Liver (tissue), 9 donors: Measurements from ENCODE around the gene NFIB. TPM values are rescaled to one million over a fixed set of nuclear protein-coding genes. Genes with fewer than 3 reads are reported as not detected.

Experiments
- DNase-seq: peaks from one replicate; pipeline ENCODE4 v3.0.0-alpha.2; 2017; ENCODE audit warnings: low spot score
- H3K27ac ChIP-seq, 2 donors: one replicate each; pipeline ENCODE4 v1.7.0; 2013; ENCODE audit warnings: inconsistent platforms in 2 of 2, low read length in 2 of 2, control low read depth in 1 of 2, low read depth in 1 of 2, mild to moderate bottlenecking in 1 of 2
- H3K27me3 ChIP-seq, 4 donors: one replicate each; pipeline versions ENCODE4 v1.6.1 to v1.7.0; 2013; ENCODE audit warnings: low read length in 3 of 4, inconsistent platforms in 1 of 4, mild to moderate bottlenecking in 1 of 4, moderate library complexity in 1 of 4; ENCODE audit not compliant: control insufficient read depth in 4 of 4, insufficient read depth in 4 of 4
- H3K36me3 ChIP-seq, 4 donors: one replicate each; pipeline versions ENCODE4 v1.6.1 to v1.7.0; 2013; ENCODE audit warnings: low read length in 3 of 4, mild to moderate bottlenecking in 3 of 4, low read depth in 1 of 4, moderate library complexity in 1 of 4; ENCODE audit not compliant: control insufficient read depth in 4 of 4, insufficient read depth in 3 of 4
- H3K4me1 ChIP-seq, 4 donors: one replicate each; pipeline versions ENCODE4 v1.6.1 to v1.7.0; 2013; ENCODE audit warnings: low read length in 3 of 4, mild to moderate bottlenecking in 3 of 4, moderate library complexity in 1 of 4; ENCODE audit not compliant: control insufficient read depth in 4 of 4, insufficient read depth in 4 of 4
- H3K4me3 ChIP-seq, 3 donors: one replicate each; pipeline versions ENCODE4 v1.6.1 to v1.7.0; 2013; ENCODE audit warnings: low read length in 3 of 3, control low read depth in 1 of 3, low read depth in 1 of 3, mild to moderate bottlenecking in 1 of 3
- H3K9ac ChIP-seq, 2 donors: one replicate each; pipeline ENCODE4 v1.7.0; 2013; ENCODE audit warnings: low read length in 2 of 2, mild to moderate bottlenecking in 2 of 2, moderate library complexity in 2 of 2, control low read depth in 1 of 2, low read depth in 1 of 2
- H3K9me3 ChIP-seq, 4 donors: one replicate each; pipeline versions ENCODE4 v1.6.1 to v1.7.0; 2013; ENCODE audit warnings: low read length in 3 of 4; ENCODE audit not compliant: control insufficient read depth in 4 of 4
- ATF3 ChIP-seq: IDR thresholded peaks from 2 replicates; pipeline ENCODE4 v1.6.1; 2016; ENCODE audit warnings: antibody characterized with exemption
- CTCF ChIP-seq: fragments of 150-350 bp; IDR thresholded peaks from 2 replicates; pipeline ENCODE4 v1.5.1; 2017; ENCODE audit warnings: improper control_type of control experiment, low read depth, low read length; ENCODE audit not compliant: missing input control
- EGR1 ChIP-seq, 2 donors: IDR thresholded peaks; 2 replicates each; pipeline ENCODE4 v1.6.1; 2016 to 2018; ENCODE audit warnings: antibody characterized with exemption in 2 of 2, low read depth in 2 of 2
- FOXA1 ChIP-seq: IDR thresholded peaks from 2 replicates; pipeline ENCODE4 v1.6.1; 2016; ENCODE audit warnings: antibody characterized with exemption
- FOXA2 ChIP-seq: IDR thresholded peaks from 2 replicates; pipeline ENCODE4 v1.6.1; 2016; ENCODE audit warnings: antibody characterized with exemption
- GABPA ChIP-seq, 2 donors: IDR thresholded peaks in 1 of 2; conservative IDR thresholded peaks in 1 of 2; 2 replicates each; pipeline ENCODE4 v1.6.1; 2016; ENCODE audit warnings: antibody characterized with exemption in 2 of 2, mild to moderate bottlenecking in 1 of 2, moderate library complexity in 1 of 2
- HNF4A ChIP-seq, 2 donors: conservative IDR thresholded peaks; 2 replicates each; pipeline ENCODE4 v1.6.1; 2016; ENCODE audit warnings: antibody characterized with exemption in 2 of 2, mild to moderate bottlenecking in 2 of 2
- HNF4G ChIP-seq: IDR thresholded peaks from 2 replicates; pipeline ENCODE4 v1.6.1; 2016; ENCODE audit warnings: antibody characterized with exemption
- JUND ChIP-seq, 2 donors: IDR thresholded peaks; 2 replicates each; pipeline ENCODE4 v1.6.1; 2016; ENCODE audit warnings: antibody characterized with exemption in 2 of 2
- RAD21 ChIP-seq, 2 donors: IDR thresholded peaks; 2 replicates each; pipeline ENCODE4 v1.6.1; 2016; ENCODE audit warnings: antibody characterized with exemption in 2 of 2, mild to moderate bottlenecking in 2 of 2
- REST ChIP-seq: IDR thresholded peaks from 2 replicates; pipeline ENCODE4 v1.6.1; 2016; ENCODE audit warnings: antibody characterized with exemption, mild to moderate bottlenecking
- YY1 ChIP-seq: IDR thresholded peaks from 2 replicates; pipeline ENCODE4 v1.6.1; 2016; ENCODE audit warnings: antibody characterized with exemption, mild to moderate bottlenecking
- WGBS: extraction: QIAGEN DNeasy Blood & Tissue Kit; methylation state at CpG from one replicate; pipeline ENCODE4 v1.1.7; 2013; 5-methylcytosine and 5-hydroxymethylcytosine counted together
- polyA plus RNA-seq, 2 donors: library from polyadenylated mRNA; stranded (reverse) in 1 of 2; unstranded in 1 of 2; fragments of 200-250 nt in 1 of 2; fragments of >200 nt in 1 of 2; fragmentation: Nextera tagmentation in 1 of 2; extraction: Ambion mirVana in 1 of 2; gene quantifications; one replicate each; pipeline versions ENCODE4 v1.2.1 to v1.2.3, GENCODE V29; 2013 to 2015
- total RNA-seq, 2 donors: library from RNA; depleted of rRNA; stranded (reverse); fragments of >200 nt; gene quantifications; one replicate each; pipeline ENCODE4 v1.2.3, GENCODE V29; 2014
- TF ChIP-seq, protein P1 (sequence below): IDR thresholded peaks from 2 replicates; pipeline ENCODE4 v1.6.1; 2016; ENCODE audit warnings: antibody characterized with exemption
- donor health status: healthy.
- donor health status: healthy.
- donor health status: healthy.
- donor health status: healthy.
- donor health status: healthy.

Gene NFIB
- total and polyA plus RNA-seq, 4 donors, result 3.2 to 23.2 (median 8.0) TPM

DNA sequence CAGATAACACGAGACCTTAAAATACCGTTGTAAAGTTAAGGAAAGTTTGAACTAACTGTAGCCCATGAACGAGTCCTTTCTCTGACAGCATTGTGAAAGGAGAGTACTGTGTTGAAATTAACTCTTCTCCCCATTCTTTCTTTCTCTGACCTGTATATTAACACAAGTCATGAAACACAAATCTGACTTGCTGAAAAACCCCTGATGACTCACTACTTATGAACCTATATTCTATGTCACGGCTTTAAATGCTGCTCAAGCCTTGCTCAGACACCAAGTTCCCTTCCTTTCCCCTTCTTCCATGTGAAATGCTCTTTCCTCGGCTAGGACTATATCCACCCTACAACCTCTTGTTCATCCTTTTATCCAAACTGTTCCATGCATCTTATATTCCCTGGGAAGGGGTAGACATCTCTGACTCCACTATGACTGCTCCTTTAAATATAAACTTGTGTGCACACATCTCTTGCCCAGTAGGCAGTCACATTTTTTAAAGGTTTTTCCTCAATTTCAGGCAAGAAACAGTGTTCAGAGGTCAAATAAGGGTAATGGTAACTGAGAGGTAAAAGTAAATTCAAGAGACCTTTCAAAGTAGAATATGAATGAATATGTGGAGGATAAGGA is 142.9 kb downstream of the NFIB start:
- TF ChIP-seq, protein P1, sequence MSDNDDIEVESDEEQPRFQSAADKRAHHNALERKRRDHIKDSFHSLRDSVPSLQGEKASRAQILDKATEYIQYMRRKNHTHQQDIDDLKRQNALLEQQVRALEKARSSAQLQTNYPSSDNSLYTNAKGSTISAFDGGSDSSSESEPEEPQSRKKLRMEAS, result no peak
- no peaks in the 10 kb centered on the region for H3K27me3 ChIP-seq
- H3K36me3 ChIP-seq, result no peaks in the 10 kb centered on the region
- no peak overlapping the region for H3K9ac ChIP-seq
- H3K27ac ChIP-seq, result no peak overlapping the region
- no peak for DNase-seq
- no peak overlapping the region for H3K4me3 ChIP-seq
- H3K4me1 ChIP-seq, result peaks cover 3 to 6% (median 3%) of the 10 kb centered on the region in 4 donors
- WGBS, result 90% methylated on average over 5 of the region's 5 CpGs
- H3K9me3 ChIP-seq, result no peaks in the 10 kb centered on the region

GRCh38 chr9:14170392-14170931 is 143.5 kb downstream of the NFIB start:
- H3K9me3 ChIP-seq, result no peaks in the 10 kb centered on the region
- DNase-seq, result no peak
- H3K27me3 ChIP-seq, result no peaks in the 10 kb centered on the region
- WGBS, result 84% methylated on average over 2 of the region's 2 CpGs
- H3K27ac ChIP-seq, result no peak overlapping the region
- H3K9ac ChIP-seq, result no peak overlapping the region
- TF ChIP-seq YY1, result no peak
- no peak for TF ChIP-seq FOXA1
- no peak for TF ChIP-seq FOXA2
- no peak for TF ChIP-seq RAD21 (IDR thresholded peaks at IDR 0.05)
- no peak for TF ChIP-seq REST
- no peak for TF ChIP-seq GABPA (IDR thresholded peaks at IDR 0.05 in 1 of 2, conservative IDR thresholded peaks at IDR 0.05 in 1 of 2)
- no peak for TF ChIP-seq HNF4A (conservative IDR thresholded peaks at IDR 0.05)
- TF ChIP-seq, protein P1, result no peak
- no peak for TF ChIP-seq HNF4G
- TF ChIP-seq ATF3, result no peak
- TF ChIP-seq CTCF, result no peak
- TF ChIP-seq JUND (IDR thresholded peaks at IDR 0.05), result no peak
- TF ChIP-seq EGR1 (IDR thresholded peaks at IDR 0.05; ENCODE audit: low read depth in 2 of 2), result no peak
- H3K4me3 ChIP-seq, result no peak overlapping the region
- peaks cover 0 to 5% (median 2%) of the 10 kb centered on the region in 4 donors for H3K4me1 ChIP-seq
- H3K36me3 ChIP-seq, result no peaks in the 10 kb centered on the region
